Upper lobe of left lung (tissue), 6 donors: Measurements from ENCODE around the gene MAP4K2. TPM values are rescaled to one million over a fixed set of nuclear protein-coding genes. Genes with fewer than 3 reads are reported as not detected.
"Not testable (repeated sequence)": the region's sequence is repeated elsewhere in the genome, so short reads cannot be mapped to it uniquely, and the experiment has no call there.

Experiments
- ATAC-seq, 2 donors: fragments of 200-7000 bp; cut with Tn5 transposase; one replicate each; pipeline ENCODE4 v1.9.1; 2022; ENCODE audit warnings: mild to moderate bottlenecking in 2 of 2, moderate library complexity in 2 of 2; ENCODE audit not compliant: low FRiP score in 2 of 2
- DNase-seq, 2 donors: peaks; one replicate each; pipeline ENCODE4 v3.0.0-alpha.2; 2019 to 2020
- H3K27ac ChIP-seq, 4 donors: fragments of 200-600 bp; sonication (generic); one replicate each; pipeline ENCODE4 v1.5.1; 2016 to 2019
- H3K27me3 ChIP-seq, 4 donors: fragments of 200-600 bp; sonication (generic); one replicate each; pipeline ENCODE4 v1.5.1; 2017 to 2019
- H3K36me3 ChIP-seq, 4 donors: fragments of 200-600 bp; sonication (generic); one replicate each; pipeline ENCODE4 v1.5.1; 2016 to 2019
- H3K4me1 ChIP-seq, 4 donors: fragments of 200-600 bp; sonication (generic); one replicate each; pipeline ENCODE4 v1.5.1; 2018 to 2019
- H3K4me3 ChIP-seq, 4 donors: fragments of 200-600 bp; sonication (generic); one replicate each; pipeline ENCODE4 v1.5.1; 2017 to 2019; ENCODE audit warnings: mild to moderate bottlenecking in 2 of 4, moderate library complexity in 1 of 4
- H3K9me3 ChIP-seq, 4 donors: fragments of 200-600 bp; sonication (generic); one replicate each; pipeline ENCODE4 v1.5.1; 2018 to 2019
- EP300 ChIP-seq, 4 donors: sonication (generic); formaldehyde crosslinking; IDR thresholded peaks; one replicate each; pipeline ENCODE4 v1.5.1; 2017; ENCODE audit warnings: antibody characterized with exemption in 4 of 4, control low read depth in 2 of 4
- POLR2A ChIP-seq, 4 donors: fragments of 450-650 bp; IDR thresholded peaks; one replicate each; pipeline ENCODE4 v1.5.1; 2016 to 2017; ENCODE audit warnings: antibody characterized with exemption in 4 of 4, mild to moderate bottlenecking in 2 of 4
- POLR2AphosphoS5 ChIP-seq, 2 donors: sonication (generic); formaldehyde crosslinking; IDR thresholded peaks; one replicate each; pipeline ENCODE4 v1.5.1; 2017; ENCODE audit warnings: antibody characterized with exemption in 2 of 2
- WGBS, 2 donors: methylation state at CpG; one replicate each; pipeline ENCODE4 v1.1.5; 2017 to 2018; 5-methylcytosine and 5-hydroxymethylcytosine counted together
- total RNA-seq, 6 donors: library from RNA; depleted of rRNA in 4 of 6; stranded (reverse); fragments of >200 nt in 4 of 6; gene quantifications; one replicate each; pipeline versions ENCODE4 v1.1.0 to v1.2.1, GENCODE V29; 2016 to 2021
- TF ChIP-seq, protein P1 (sequence below), 6 experiments: fragments of 450-650 bp in 4 of 6; fragments of 200-600 bp in 2 of 6; sonication (generic) in 2 of 6; IDR thresholded peaks; one replicate each; pipeline ENCODE4 v1.5.1; 2016 to 2019; ENCODE audit warnings: antibody characterized with exemption in 6 of 6
- donor health status: DM: no; HTN: no; CAD: no; lungs with moderate emphysema.
- donor health status: DM: no; HTN: yes; CAD: no; lungs with severe emphysema.

MAP4K2 gene
- total RNA-seq, 6 donors from 2014 or later = 19.0 to 84.7 (median 29.2) TPM

DNA sequence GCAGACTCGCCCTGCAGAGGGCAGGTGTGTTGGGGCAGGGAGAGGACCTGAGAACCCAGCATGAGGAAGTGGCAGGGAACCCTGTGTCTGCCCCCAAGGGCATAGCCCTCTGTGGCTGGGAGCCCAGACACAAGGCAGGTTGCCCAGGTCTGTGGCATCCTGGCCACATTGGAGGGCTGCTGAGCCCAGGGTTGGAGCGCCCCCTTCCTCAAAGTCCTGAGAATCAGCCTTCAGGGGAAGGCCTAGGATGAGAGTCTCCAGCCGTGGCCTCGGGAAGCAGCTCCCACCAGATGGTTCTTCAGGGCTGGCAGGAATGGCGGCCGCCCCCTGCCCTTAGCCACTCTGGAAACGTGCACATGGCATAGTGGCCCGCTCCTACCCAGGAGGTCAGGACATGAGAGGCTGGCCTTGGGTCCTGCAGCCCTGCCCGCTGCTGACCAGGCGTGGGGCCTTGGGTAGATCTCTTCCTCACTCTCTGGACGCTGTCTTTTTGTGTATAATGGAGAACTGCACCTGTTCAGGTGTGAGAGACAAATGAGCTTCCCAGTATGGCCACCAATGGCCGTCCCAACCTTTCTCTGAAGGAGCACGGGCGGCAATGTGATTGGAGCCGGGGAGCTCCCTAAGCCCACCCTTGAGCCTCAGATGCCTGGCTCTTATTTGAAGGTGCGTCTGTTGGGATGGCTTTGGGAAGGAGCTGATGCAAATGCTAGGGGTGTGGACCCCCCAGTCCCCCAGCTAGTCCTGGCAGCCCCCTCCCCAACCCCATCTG lies 46.0 kb upstream of the MAP4K2 start:
- 81 to 83% methylated on average over 2 to 15 of the region's 16 CpGs for WGBS, 2 donors
- H3K4me1 ChIP-seq = peaks cover 68 to 84% (median 77%) of the 10 kb centered on the region in 4 donors
- DNase-seq (peak in 1 of 2 donors; percentile 76), ATAC-seq (no peak)
- H3K9me3 ChIP-seq = no peaks in the 10 kb centered on the region
- peaks cover 0 to 18% (median 10%) of the 10 kb centered on the region in 4 donors for H3K36me3 ChIP-seq
- TF ChIP-seq, protein P1, sequence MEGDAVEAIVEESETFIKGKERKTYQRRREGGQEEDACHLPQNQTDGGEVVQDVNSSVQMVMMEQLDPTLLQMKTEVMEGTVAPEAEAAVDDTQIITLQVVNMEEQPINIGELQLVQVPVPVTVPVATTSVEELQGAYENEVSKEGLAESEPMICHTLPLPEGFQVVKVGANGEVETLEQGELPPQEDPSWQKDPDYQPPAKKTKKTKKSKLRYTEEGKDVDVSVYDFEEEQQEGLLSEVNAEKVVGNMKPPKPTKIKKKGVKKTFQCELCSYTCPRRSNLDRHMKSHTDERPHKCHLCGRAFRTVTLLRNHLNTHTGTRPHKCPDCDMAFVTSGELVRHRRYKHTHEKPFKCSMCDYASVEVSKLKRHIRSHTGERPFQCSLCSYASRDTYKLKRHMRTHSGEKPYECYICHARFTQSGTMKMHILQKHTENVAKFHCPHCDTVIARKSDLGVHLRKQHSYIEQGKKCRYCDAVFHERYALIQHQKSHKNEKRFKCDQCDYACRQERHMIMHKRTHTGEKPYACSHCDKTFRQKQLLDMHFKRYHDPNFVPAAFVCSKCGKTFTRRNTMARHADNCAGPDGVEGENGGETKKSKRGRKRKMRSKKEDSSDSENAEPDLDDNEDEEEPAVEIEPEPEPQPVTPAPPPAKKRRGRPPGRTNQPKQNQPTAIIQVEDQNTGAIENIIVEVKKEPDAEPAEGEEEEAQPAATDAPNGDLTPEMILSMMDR (IDR thresholded peaks at IDR 0.05) = peak in 2 of 6 experiments; percentile 15 to 22
- no peak for TF ChIP-seq EP300 (IDR thresholded peaks at IDR 0.05)
- no peak overlapping the region for H3K4me3 ChIP-seq
- no peaks in the 10 kb centered on the region for H3K27me3 ChIP-seq
- peak overlapping the region; percentile 21 to 95 (median 87) for H3K27ac ChIP-seq

DNA sequence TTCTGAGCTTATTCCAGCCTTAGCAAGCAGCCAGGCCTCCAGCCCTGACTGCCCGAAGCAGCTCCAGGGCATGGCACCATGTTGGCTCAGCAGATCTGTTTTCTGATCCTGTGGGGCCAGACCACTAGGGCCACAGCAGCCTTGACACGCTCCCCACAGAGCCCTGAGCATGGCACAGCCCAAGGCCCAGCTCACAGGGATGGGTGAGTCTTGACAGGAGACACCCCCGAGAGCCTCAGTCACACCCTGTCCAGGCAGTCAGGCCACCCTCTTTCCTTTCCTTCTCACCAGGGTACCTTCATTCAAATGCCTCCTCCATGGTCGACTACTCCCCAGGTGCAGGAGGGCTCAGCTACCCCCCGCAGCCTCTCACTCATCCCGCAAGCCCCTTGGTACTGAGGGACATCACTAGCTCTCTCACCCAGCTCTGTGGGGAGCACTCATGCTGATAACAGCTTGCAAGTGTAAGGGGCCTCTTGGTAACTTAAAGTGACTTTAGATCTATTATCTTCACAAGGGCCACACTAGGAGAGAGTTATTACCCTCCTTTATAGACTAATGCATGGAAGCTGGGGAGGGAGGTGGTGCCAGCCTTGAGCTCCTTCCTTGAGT lies 45.3 kb upstream of the MAP4K2 start:
- TF ChIP-seq POLR2AphosphoS5 (IDR thresholded peaks at IDR 0.05) (no peak), EP300 (IDR thresholded peaks at IDR 0.05) (no peak), POLR2A (IDR thresholded peaks at IDR 0.05) (no peak)
- TF ChIP-seq, protein P1 (IDR thresholded peaks at IDR 0.05) = no peak
- Histone ChIP-seq H3K4me1 (peaks cover 64 to 84% (median 72%) of the 10 kb centered on the region in 4 donors), H3K36me3 (peaks cover 0 to 11% (median 3%) of the 10 kb centered on the region in 4 donors), H3K9me3 (no peaks in the 10 kb centered on the region), H3K4me3 (no peak overlapping the region), H3K27ac (peak overlapping the region in 3 of 4 donors; percentile 63 to 95 (median 92)), H3K27me3 (no peaks in the 10 kb centered on the region)
- ATAC-seq = no peak
- DNase-seq = no peak
- WGBS, 2 donors = 78 to 84% methylated on average over 6 of the region's 6 CpGs

DNA sequence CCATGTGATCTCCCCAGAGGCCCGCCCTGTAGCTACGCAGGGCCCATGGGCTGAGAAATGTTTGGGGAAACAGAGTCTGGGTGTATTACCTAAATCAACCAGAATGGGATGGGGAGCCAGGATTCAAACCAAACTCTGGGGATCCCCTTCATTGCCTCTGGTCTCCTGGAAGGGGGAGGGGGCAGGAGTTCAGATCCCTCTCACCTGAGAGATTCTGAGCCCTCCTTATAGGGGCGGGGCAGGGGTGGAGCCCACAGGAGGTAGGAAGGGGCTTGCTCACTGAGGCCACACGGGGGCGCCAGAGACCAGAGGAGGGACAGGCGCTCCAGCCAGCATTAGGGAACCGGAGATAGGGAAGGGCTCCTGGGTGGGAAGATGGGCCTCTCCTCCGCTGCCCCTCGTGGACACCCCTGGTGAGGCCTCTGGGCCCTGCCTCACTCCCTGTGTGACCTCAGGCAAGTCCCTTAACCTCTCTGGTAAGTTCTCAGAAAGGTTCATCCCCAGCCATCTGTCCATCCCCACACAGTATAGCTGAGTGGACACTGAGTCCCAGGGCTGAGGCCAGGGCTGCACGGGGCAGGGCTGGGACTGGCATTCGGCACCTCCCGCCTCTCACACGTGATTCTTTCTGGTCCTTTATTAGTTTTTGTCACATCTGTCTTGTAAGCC lies 44.1 kb upstream of the MAP4K2 start:
- peak overlapping the region in 1 of 4 donors; percentile 88 for H3K27ac ChIP-seq
- H3K9me3 ChIP-seq = no peaks in the 10 kb centered on the region
- ATAC-seq (peak; percentile 90 to 92), DNase-seq (peak; percentile 92 to 94)
- peaks cover 0 to 4% (median 0%) of the 10 kb centered on the region in 4 donors for H3K36me3 ChIP-seq
- WGBS, 2 donors = 20 to 27% methylated on average over 12 to 13 of the region's 13 CpGs
- H3K4me3 ChIP-seq = no peak overlapping the region
- no peaks in the 10 kb centered on the region for H3K27me3 ChIP-seq
- H3K4me1 ChIP-seq = peaks cover 54 to 84% (median 68%) of the 10 kb centered on the region in 4 donors
- TF ChIP-seq EP300 (IDR thresholded peaks at IDR 0.05) (no peak), POLR2A (IDR thresholded peaks at IDR 0.05) (no peak), POLR2AphosphoS5 (IDR thresholded peaks at IDR 0.05) (peak; percentile 9 to 56)
- TF ChIP-seq, protein P1 (IDR thresholded peaks at IDR 0.05) = peak; percentile 97 to 99 (median 97)

DNA sequence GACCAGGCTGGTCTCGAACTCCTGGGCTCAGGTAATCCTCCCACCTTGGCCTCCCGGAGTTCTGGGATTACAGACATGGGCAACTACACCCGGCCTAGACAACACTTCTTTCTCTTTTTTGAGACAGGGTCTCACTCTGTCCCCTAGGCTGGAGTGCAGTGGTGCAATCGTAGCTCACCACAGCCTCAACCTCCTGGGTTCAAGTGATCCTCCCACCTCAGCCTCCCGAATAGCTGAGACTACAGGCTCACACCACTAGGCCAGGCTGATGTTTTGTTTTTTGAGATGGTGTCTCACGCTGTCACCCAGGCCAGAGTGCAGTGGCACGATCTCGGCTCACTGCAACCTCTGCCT lies 42.7 kb upstream of the MAP4K2 start:
- H3K4me1 ChIP-seq = peaks cover 41 to 72% (median 57%) of the 10 kb centered on the region in 4 donors
- WGBS, 2 donors = 77 to 86% methylated on average over 5 to 8 of the region's 8 CpGs
- ATAC-seq, H3K36me3 ChIP-seq, H3K4me3 ChIP-seq, H3K9me3 ChIP-seq, DNase-seq, H3K27me3 ChIP-seq: not testable (repeated sequence)
- peak overlapping the region; percentile 44 to 88 (median 72) for H3K27ac ChIP-seq

DNA sequence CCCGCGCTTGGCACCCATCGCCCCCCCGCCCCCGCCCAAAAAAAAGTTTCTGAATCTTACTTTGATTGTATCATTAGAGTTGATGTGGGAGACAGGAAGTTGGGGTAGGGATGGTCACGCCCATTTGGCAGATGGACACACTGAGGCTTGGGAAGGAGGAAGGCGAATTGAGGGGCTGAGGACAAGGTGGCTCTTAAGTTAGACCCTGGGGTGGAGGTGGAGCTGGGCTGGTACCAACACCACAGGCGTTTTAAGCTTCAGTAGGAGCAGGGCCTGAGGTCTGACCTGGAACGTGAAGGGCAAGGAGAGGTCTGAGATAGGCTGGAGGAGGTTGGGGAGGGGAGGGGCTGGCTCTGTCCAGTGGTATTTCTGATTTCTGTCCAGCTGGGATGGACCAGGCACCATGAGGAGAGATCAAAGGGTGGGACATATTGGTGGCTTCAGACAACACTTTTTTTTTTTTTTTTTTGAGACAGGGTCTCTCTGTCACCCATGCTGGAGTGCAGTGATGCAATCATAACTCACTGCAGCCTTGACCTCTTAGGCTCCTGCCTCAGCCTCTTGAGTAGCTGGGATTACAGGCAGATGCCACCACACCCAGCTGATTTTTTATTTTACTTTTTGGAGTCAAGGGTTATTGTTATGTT lies 42.2 kb upstream of the MAP4K2 start:
- no peak for DNase-seq
- Histone ChIP-seq H3K4me1 (peaks cover 40 to 68% (median 54%) of the 10 kb centered on the region in 4 donors), H3K36me3 (peaks cover 0 to 3% (median 1%) of the 10 kb centered on the region in 4 donors), H3K27ac (peak overlapping the region; percentile 78 to 88 (median 84)), H3K4me3 (peak overlapping the region; percentile 46 to 66 (median 58)), H3K27me3 (no peaks in the 10 kb centered on the region), H3K9me3 (no peaks in the 10 kb centered on the region)
- ATAC-seq = no peak
- TF ChIP-seq POLR2AphosphoS5 (IDR thresholded peaks at IDR 0.05) = no peak
- no peak for TF ChIP-seq POLR2A (IDR thresholded peaks at IDR 0.05)
- TF ChIP-seq EP300 (IDR thresholded peaks at IDR 0.05) = no peak
- TF ChIP-seq, protein P1 (IDR thresholded peaks at IDR 0.05) = no peak
- 7 to 25% methylated on average over 8 to 9 of the region's 9 CpGs for WGBS, 2 donors
